MCF 10A (cell line): Measurements from ENCODE around the gene QSOX1. TPM values are rescaled to one million over a fixed set of nuclear protein-coding genes. Genes with fewer than 3 reads are reported as not detected.
A peak's percentile ranks its signal among the peaks of the same experiment; 100 is the strongest.

Experiments used
- BruUV-seq: library from RNA; stranded (reverse); fragments of 400-500 nt; replicated peaks from 2 replicates; lab custom pipeline; 2021; lab: Mats Ljungman, UMichigan
- CTCF ChIA-PET: fragments of 300-600 bp; sonication (Branson Sonifier 250); formaldehyde crosslinking; extraction: SDS; loops from one replicate; lab custom pipeline; 2021; ENCODE audit warnings: antibody characterized with exemption, inconsistent platforms; lab: Yijun Ruan, JAX
- POLR2A ChIA-PET: fragments of 300-600, 350-650 bp; sonication (Branson Sonifier 250); formaldehyde crosslinking; extraction: SDS; loops from one replicate; lab custom pipeline; 2020; ENCODE audit warnings: antibody characterized with exemption, inconsistent platforms; lab: Yijun Ruan, JAX
- DNase-seq: peaks from one replicate; pipeline ENCODE4 v3.0.0-alpha.2; 2018; ENCODE audit not compliant: unreplicated experiment
- H3K27ac Mint-ChIP-seq: one replicate; pipeline ENCODE4 v1.8.0; 2022; ENCODE audit warnings: mild to moderate bottlenecking, low read depth, mixed read lengths; ENCODE audit not compliant: unreplicated experiment
- H3K27me3 Mint-ChIP-seq: one replicate; pipeline ENCODE4 v1.8.0; 2022; ENCODE audit warnings: mixed read lengths; ENCODE audit not compliant: insufficient read depth, unreplicated experiment
- H3K36me3 Mint-ChIP-seq: one replicate; pipeline ENCODE4 v1.8.0; 2022; ENCODE audit warnings: mild to moderate bottlenecking, moderate library complexity, mixed read lengths; ENCODE audit not compliant: insufficient read depth, unreplicated experiment
- H3K4me1 Mint-ChIP-seq: one replicate; pipeline ENCODE4 v1.8.0; 2022; ENCODE audit warnings: mixed read lengths; ENCODE audit not compliant: insufficient read depth, unreplicated experiment
- H3K4me3 Mint-ChIP-seq: one replicate; pipeline ENCODE4 v1.8.0; 2022; ENCODE audit warnings: mild to moderate bottlenecking, moderate library complexity, mixed read lengths; ENCODE audit not compliant: unreplicated experiment
- H3K9me3 Mint-ChIP-seq: one replicate; pipeline ENCODE4 v1.8.0; 2022; ENCODE audit warnings: mixed read lengths; ENCODE audit not compliant: unreplicated experiment
- CTCF ChIP-seq: fragments of 200-600 bp; IDR thresholded peaks from one replicate; pipeline ENCODE4 v1.8.0; 2022; ENCODE audit warnings: antibody characterized with exemption, mild to moderate bottlenecking; ENCODE audit not compliant: unreplicated experiment
- intact Hi-C: fragments of 100-400 bp; cut with micrococcal nuclease; formaldehyde crosslinking; loops from 2 replicates; pipeline ENCODE4 v1.14.1; 2022
- total RNA-seq: library from RNA; stranded (reverse); gene quantifications from 2 replicates; pipeline ENCODE4 v1.2.3, GENCODE V29; 2022

QSOX1 gene
- total RNA-seq, 1 experiment from 2014 or later = 309 TPM

GRCh38 chr1:180187626-180188025 lies 33.0 kb downstream of the QSOX1 start:
- Mint-ChIP-seq H3K4me1 (no peaks in the 10 kb centered on the region), H3K4me3 (no peak overlapping the region), H3K36me3 (peaks cover 87% of the 10 kb centered on the region), H3K27me3 (no peaks in the 10 kb centered on the region), H3K9me3 (no peaks in the 10 kb centered on the region), H3K27ac (no peak overlapping the region)
- DNase-seq = no peak
- ChIA-PET CTCF (interaction anchor here (0.5 to 5.3 kb wide), 61 partner anchors 9 to 1288 kb away, joined by 3 to 79 read pairs (median 4); no protein-coding TSS in a partner anchor), POLR2A (interaction anchor here (0.6 to 1.2 kb wide), 5 partner anchors 146 to 318 kb away, joined by 3 to 4 read pairs (median 3); no protein-coding TSS in a partner anchor)
- intact Hi-C loops = loop anchor here (1.0 to 5.0 kb wide), 3 partner anchors 50 to 295 kb away; no protein-coding TSS in a partner anchor
- TF ChIP-seq CTCF = no peak
- BruUV-seq = no TSS peak

GRCh38 chr1:180188091-180188506 lies 33.4 kb downstream of the QSOX1 start:
- no peak overlapping the region for H3K27ac Mint-ChIP-seq
- DNase-seq = peak; percentile 74
- peaks cover 86% of the 10 kb centered on the region for H3K36me3 Mint-ChIP-seq
- BruUV-seq = no TSS peak
- H3K9me3 Mint-ChIP-seq = no peaks in the 10 kb centered on the region
- ChIA-PET POLR2A (interaction anchor here (0.6 to 1.2 kb wide), 7 partner anchors 9 to 318 kb away, joined by 3 to 4 read pairs (median 3); no protein-coding TSS in a partner anchor), CTCF (interaction anchor here (0.5 to 5.3 kb wide), 72 partner anchors 10 to 1297 kb away, joined by 3 to 79 read pairs (median 4); no protein-coding TSS in a partner anchor)
- H3K4me1 Mint-ChIP-seq = no peaks in the 10 kb centered on the region
- TF ChIP-seq CTCF = peak; percentile 57
- no peaks in the 10 kb centered on the region for H3K27me3 Mint-ChIP-seq
- intact Hi-C loops = loop anchor here (1.0 to 5.0 kb wide), 3 partner anchors 49 to 294 kb away; no protein-coding TSS in a partner anchor
- no peak overlapping the region for H3K4me3 Mint-ChIP-seq

DNA sequence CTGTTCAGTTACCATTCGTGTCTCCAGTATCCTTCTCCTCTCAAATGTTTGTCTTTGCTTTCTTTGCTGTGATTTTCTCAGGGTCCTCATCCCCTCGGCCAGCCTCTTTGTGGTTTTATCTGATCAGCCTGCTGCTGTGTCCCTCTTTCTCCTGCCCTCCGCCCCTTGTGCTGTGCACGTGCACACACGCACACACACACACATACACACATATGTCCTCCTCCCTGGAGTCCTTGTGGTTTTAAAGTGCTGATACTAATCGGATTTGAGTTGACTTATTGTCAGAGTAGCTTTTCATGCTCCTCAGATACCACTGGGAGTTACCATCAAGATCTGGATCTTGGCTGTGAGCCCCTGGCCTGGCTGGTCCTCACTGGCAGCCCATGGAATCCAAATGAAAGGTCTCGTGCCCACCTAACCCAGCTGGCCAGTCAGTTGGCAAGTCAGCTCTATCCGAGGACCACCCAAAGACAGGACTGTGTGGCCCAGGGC lies 34.1 kb downstream of the QSOX1 start:
- no peak overlapping the region for H3K27ac Mint-ChIP-seq
- ChIA-PET POLR2A (interaction anchor here (0.7 to 1.2 kb wide), 4 partner anchors 10 to 295 kb away, joined by 3 to 4 read pairs (median 3); no protein-coding TSS in a partner anchor), CTCF (interaction anchor here (0.6 to 5.3 kb wide), 49 partner anchors 10 to 1296 kb away, joined by 3 to 79 read pairs (median 4); no protein-coding TSS in a partner anchor)
- intact Hi-C loops = loop anchor here (1.0 to 5.0 kb wide), 3 partner anchors 49 to 294 kb away; no protein-coding TSS in a partner anchor
- H3K4me3 Mint-ChIP-seq = no peak overlapping the region
- H3K27me3 Mint-ChIP-seq = no peaks in the 10 kb centered on the region
- no peak for TF ChIP-seq CTCF
- H3K4me1 Mint-ChIP-seq = no peaks in the 10 kb centered on the region
- BruUV-seq = no TSS peak
- H3K9me3 Mint-ChIP-seq = no peaks in the 10 kb centered on the region
- peaks cover 82% of the 10 kb centered on the region for H3K36me3 Mint-ChIP-seq
- no peak for DNase-seq

- no peak overlapping the region for H3K4me3 Mint-ChIP-seq
- no peaks in the 10 kb centered on the region for H3K4me1 Mint-ChIP-seq
- no peak for DNase-seq
- H3K36me3 Mint-ChIP-seq = peaks cover 78% of the 10 kb centered on the region
- intact Hi-C loops = no loop called here
- BruUV-seq = no TSS peak
- H3K27me3 Mint-ChIP-seq = no peaks in the 10 kb centered on the region
- no peak for TF ChIP-seq CTCF
- no peak overlapping the region for H3K27ac Mint-ChIP-seq
- no peaks in the 10 kb centered on the region for H3K9me3 Mint-ChIP-seq
- ChIA-PET CTCF (interaction anchor here (0.7 to 5.3 kb wide), 7 partner anchors 9 to 291 kb away, joined by 3 to 79 read pairs (median 4); no protein-coding TSS in a partner anchor), POLR2A (no interaction called here)
These were observed 35.4 kb downstream of the QSOX1 start for GRCh38 chr1:180190091-180190490.
